ENCODE data around the gene CLASP1. TPM values are rescaled to one million over a fixed set of nuclear protein-coding genes. Genes with fewer than 3 reads are reported as not detected.

The CLASP1 gene
- total and polyA plus RNA-seq, 11 donors = 16.0 to 84.5 (median 60.2) TPM

GRCh38 chr2:121469356-121469755 is 179.9 kb downstream of the CLASP1 start:
- H3K36me3 ChIP-seq = peaks cover 0 to 60% (median 42%) of the 10 kb centered on the region in 9 donors
- intact Hi-C loops (cut with DNase I) = no loop called here
- peaks cover 0 to 23% (median 6%) of the 10 kb centered on the region in 12 donors for H3K4me1 ChIP-seq
- H3K27ac ChIP-seq = no peak overlapping the region
- no peaks in the 10 kb centered on the region for H3K9me3 ChIP-seq
- H3K4me3 ChIP-seq = no peak overlapping the region
- ATAC-seq = no peak
- DNase-seq = no peak
- TF ChIP-seq POLR2A (IDR thresholded peaks at IDR 0.05) (no peak), CTCF (IDR thresholded peaks at IDR 0.05) (no peak)
- 90 to 94% (median 93%) methylated on average over 3 of the region's 3 CpGs for WGBS, 4 donors
- no peaks in the 10 kb centered on the region for H3K27me3 ChIP-seq

GRCh38 chr2:121468936-121469335 is 180.3 kb downstream of the CLASP1 start:
- intact Hi-C loops (cut with DNase I) = no loop called here
- no peak for TF ChIP-seq CTCF (IDR thresholded peaks at IDR 0.05)
- no peak for TF ChIP-seq POLR2A (IDR thresholded peaks at IDR 0.05)
- Histone ChIP-seq H3K9me3 (no peaks in the 10 kb centered on the region), H3K27ac (no peak overlapping the region), H3K36me3 (peaks cover 0 to 57% (median 42%) of the 10 kb centered on the region in 9 donors), H3K4me1 (peaks cover 0 to 23% (median 6%) of the 10 kb centered on the region in 12 donors), H3K4me3 (no peak overlapping the region), H3K27me3 (no peaks in the 10 kb centered on the region)
- ATAC-seq = no peak
- DNase-seq = no peak
- WGBS, 4 donors = 91 to 95% (median 94%) methylated on average over 6 of the region's 6 CpGs

GRCh38 chr2:121459291-121459690 is 190.0 kb downstream of the CLASP1 start:
- TF ChIP-seq CTCF (IDR thresholded peaks at IDR 0.05) (no peak), POLR2A (IDR thresholded peaks at IDR 0.05) (no peak)
- peaks cover 0 to 95% (median 87%) of the 10 kb centered on the region in 9 donors for H3K36me3 ChIP-seq
- H3K27me3 ChIP-seq = no peaks in the 10 kb centered on the region
- no peak for DNase-seq
- H3K9me3 ChIP-seq = no peaks in the 10 kb centered on the region
- ATAC-seq = no peak
- no peaks in the 10 kb centered on the region for H3K4me1 ChIP-seq
- intact Hi-C loops (cut with DNase I) = no loop called here
- WGBS, 4 donors = 87 to 92% (median 90%) methylated on average over 3 of the region's 3 CpGs
- H3K27ac ChIP-seq = no peak overlapping the region
- H3K4me3 ChIP-seq = no peak overlapping the region

GRCh38 chr2:121456325-121456724 is 192.9 kb downstream of the CLASP1 start:
- no peaks in the 10 kb centered on the region for H3K4me1 ChIP-seq
- intact Hi-C loops (cut with DNase I) = no loop called here
- H3K27ac ChIP-seq = no peak overlapping the region
- H3K36me3 ChIP-seq = peaks cover 0 to 100% (median 96%) of the 10 kb centered on the region in 9 donors
- no peaks in the 10 kb centered on the region for H3K27me3 ChIP-seq
- no peaks in the 10 kb centered on the region for H3K9me3 ChIP-seq
- WGBS, 4 donors = 93 to 96% (median 95%) methylated on average over 3 of the region's 3 CpGs
- ATAC-seq (no peak), DNase-seq (no peak)
- TF ChIP-seq CTCF (IDR thresholded peaks at IDR 0.05) (no peak), POLR2A (IDR thresholded peaks at IDR 0.05) (no peak)
- H3K4me3 ChIP-seq = no peak overlapping the region

Data from heart left ventricle (tissue), 16 donors.